GM21390 (cell line): ENCODE measurements around the gene TMEM119.

Experiments
- ATAC-seq: cut with Tn5 transposase; IDR thresholded peaks from one replicate; pipeline ENCODE4 v1.9.1; 2021; ENCODE audit not compliant: unreplicated experiment

TMEM119 gene

DNA sequence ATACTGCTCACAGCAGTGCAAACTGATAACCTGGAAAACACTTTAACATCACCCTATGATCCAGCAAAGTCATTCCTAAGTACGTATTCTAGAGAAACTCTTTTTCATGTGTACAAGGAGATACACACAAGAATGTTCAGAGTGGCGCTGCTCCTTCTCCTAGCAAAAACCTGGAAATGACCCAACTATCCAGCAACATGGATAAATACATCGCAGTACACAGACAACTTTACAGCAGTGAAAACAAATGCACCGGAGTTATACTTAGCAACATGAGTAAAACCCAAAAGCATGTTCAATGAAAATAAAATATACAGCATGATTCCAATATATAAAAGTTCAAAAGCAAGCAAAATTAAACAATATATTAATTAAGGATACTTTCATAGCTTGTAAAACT, 55.6 kb downstream of the TMEM119 start:
- ATAC-seq, result no peak
